GM18520 (cell line): ENCODE measurements around the gene FGGY.
"Not testable (repeated sequence)": the region's sequence is repeated elsewhere in the genome, so short reads cannot be mapped to it uniquely, and the experiment has no call there.

Experiments used
- ATAC-seq: cut with Tn5 transposase; IDR thresholded peaks from one replicate; pipeline ENCODE4 v1.9.1; 2021; ENCODE audit not compliant: unreplicated experiment

FGGY gene

DNA sequence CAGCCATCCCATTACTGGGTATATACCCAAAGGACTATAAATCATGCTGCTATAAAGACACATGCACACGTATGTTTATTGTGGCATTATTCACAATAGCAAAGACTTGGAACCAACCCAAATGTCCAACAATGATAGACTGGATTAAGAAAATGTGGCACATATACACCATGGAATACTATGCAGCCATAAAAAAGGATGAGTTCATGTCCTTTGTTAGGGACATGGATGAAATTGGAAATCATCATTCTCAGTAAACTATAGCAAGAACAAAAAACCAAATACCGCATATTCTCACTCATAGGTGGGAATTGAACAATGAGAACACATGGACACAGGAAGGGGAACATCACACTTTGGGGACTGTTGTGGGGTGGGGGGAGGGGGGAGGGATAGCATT lies 241.6 kb downstream of the FGGY start:
- not testable (repeated sequence) for ATAC-seq

DNA sequence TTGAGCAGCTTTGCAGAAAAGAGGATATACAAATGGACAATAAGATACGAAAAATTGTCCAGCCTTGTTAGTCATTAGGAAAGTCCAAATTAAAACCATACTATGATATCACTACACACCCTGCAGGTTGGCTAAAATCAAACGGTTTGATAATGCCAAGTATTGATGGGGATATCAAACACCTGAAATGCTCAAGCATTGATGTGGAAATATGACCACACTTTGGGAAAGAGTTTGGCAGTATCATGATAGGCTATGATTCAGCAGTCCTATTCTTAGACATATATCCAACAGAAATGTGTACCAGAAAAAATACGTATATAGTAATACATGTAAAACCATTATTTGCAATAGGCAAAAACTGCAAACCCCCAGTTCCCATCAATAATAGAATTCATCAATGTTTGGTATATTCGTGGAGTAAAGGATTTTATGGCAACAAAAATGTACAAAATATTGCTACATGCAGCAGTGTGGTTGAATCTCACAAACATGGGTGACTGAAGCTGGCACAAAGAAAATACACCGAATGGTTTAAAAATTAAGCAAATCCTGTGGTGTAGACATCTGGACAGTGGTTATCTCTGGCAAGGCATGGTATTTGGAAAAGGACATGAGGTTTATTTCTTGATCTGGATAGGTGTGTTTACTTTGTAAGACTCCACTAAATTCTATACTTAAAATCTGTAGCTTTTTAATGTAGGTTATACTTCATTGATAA lies 243.2 kb downstream of the FGGY start:
- no peak for ATAC-seq

GRCh38 chr1:59541161-59541560 lies 244.3 kb downstream of the FGGY start:
- no peak for ATAC-seq

DNA sequence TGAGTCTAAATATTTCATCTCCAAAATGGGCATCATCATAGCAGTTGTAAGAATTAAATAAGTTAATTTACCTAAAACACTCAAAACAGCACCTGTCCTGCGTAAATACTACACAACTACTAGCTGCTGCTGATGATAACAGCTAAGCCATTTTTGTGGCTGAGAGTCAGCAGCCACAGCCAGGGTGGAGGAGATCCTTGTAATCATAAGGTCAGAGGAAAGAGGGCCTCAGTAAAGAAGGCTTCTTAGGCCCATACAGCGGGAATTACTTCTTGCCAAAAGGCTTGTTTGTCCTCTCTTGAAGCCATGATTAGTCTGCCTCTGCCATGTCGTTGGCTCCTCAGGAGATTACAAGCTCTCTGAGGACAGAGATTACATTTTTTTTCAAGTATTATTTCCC lies 245.0 kb downstream of the FGGY start:
- ATAC-seq, result no peak

DNA sequence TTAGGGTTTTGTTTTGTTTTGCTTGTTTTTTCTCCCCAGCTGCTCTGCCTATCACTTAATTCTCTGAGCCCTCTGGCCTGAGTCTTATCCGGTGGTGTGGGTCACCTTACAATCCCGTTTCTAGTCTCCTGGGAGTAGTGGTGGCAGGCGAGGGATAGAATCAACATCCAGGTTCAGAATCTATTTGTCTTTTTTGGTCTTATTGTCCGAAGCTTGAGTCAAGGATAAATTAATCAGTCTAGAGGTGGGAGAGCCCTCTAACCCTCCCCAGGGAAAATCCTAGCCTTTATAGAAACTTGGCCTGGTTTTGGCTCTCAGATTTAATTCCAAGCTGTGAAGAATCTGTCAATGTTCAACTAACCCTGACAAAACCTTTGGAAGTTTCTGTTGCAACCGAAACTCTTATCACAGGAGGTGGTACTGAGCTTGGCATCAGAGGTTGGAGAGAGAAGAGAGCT lies 246.3 kb downstream of the FGGY start:
- ATAC-seq, result no peak

DNA sequence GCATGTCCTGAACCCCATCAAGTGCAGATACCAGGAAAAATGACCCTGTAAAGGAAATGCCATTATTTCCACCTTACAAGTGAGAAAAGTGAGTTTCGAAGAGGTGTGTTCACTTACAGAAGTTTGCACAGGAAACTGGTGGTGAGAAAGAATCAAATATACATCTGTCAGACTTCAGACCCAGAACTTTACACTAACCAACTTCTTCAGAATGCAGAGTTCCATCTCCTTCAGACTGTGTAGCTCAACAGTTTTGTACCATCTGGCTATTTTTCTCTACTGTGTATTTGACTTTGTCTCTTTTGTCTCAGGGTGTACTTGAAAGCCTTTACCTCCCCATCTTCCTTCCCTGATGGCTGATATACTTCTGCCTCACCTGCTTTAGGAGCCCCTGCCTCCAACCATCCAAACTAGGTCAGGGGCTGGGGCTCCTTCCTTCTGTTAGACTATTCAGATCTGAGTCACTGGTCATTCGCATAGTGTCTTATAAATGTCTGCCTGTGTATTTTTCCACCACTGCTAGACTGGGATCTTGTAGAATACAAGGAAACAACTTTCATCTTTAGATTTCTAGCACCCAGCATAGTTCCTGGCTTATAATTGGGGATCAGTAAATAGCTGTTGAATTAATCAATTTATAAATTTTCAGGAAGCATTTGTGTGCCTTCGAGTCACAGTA lies 247.9 kb downstream of the FGGY start:
- ATAC-seq, result no peak

DNA sequence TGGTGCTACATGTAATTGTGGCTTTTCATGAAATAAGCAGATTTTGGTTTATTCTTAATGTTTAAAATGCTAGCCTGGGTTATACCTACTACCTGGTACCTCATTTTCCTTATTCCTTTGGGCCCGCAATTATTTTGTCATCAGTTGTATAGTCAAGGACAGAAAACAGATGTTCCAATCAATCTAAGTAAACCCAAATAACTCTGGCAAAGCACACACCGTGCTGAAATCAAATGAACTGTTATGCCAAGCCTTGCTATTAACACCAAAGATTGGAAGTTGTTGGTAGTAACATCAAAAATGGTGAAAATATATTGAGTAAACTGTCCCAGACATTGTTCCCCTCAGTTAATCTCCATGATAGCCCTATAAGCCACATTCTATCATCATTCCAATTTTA lies 248.9 kb downstream of the FGGY start:
- no peak for ATAC-seq

- no peak for ATAC-seq
These were observed 252.4 kb downstream of the FGGY start for GRCh38 chr1:59549066-59549837.

GRCh38 chr1:59549903-59550302 lies 253.0 kb downstream of the FGGY start:
- ATAC-seq, result no peak

DNA sequence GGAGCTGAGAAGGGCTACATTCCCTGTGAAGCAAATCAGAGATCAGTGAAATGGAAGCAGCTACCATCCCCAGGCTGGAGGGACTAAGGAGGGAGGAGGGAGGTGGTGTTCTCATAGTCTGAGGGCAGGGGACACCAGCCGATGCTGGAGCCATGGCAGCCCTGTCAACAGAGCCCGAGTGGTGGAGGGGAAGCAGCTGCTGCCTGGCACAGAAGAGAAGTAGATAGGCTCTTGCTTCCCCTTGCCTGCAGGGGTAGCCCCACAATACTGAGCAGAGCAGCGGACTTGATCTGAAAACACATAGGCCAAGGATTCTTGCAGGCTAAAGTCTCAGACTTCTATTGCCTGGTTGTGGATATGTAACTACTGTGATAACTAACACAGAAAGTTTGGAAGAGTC lies 255.1 kb downstream of the FGGY start:
- ATAC-seq, result no peak

- no peak for ATAC-seq
These were observed 256.5 kb downstream of the FGGY start for GRCh38 chr1:59553371-59553770.

- ATAC-seq, result no peak
These were observed 257.2 kb downstream of the FGGY start for GRCh38 chr1:59554011-59554663.

DNA sequence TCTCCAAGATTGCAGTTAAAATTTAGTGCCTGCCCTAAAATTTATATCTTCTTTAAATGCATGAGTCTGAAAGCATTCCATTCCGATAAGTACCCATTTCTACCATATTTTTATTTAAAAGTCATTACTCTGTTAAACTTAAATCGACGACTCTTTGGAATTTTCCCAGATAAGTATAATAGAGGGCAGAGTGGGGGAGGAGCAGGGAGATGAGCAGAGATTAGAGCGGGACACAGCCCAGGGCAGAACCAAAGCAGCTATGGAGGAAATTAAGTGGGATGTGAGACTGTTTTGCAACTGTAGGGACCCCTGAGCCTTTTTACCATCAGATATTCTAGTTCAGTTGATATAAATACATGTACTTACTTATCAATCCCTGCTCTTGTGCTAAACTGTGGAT lies 257.9 kb downstream of the FGGY start:
- no peak for ATAC-seq

GRCh38 chr1:59556398-59556797 lies 259.5 kb downstream of the FGGY start:
- no peak for ATAC-seq

DNA sequence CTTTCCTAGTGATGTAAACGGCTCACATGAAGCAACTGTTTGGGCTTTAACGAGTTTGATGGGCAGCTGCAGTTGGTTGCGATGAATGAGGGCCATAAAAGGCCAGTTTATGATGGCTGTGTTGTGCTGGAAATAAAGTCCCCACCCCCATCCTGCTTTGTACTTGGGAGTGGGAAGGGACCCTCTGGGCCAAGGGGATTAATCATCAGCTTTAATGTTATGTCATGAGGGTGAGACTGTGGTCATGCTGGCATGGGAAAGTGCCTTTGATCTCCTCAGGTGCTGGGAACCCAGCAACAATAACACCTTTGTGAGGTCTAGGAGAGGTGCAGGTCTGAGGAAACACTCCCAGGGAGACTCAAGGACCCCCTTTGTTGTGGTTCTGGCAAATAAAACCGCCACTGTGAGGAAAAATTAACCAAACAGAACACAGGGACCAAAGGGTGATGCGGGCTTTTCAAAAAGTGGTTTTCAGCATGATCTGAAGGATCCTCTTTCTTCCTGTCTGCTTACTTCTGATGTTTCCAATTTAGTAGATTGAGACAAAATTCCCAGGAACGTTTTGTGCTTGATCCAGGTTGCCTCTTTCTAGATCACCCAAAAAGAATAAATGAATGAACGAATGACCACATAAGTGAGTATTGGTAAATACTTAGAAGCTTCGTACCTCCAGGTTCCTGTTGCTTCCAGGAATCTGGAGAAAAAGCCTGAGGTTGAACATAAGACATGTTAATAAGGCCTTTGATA lies 260.1 kb downstream of the FGGY start:
- no peak for ATAC-seq

GRCh38 chr1:59557549-59557885 lies 260.6 kb downstream of the FGGY start:
- ATAC-seq, result no peak

GRCh38 chr1:59558580-59558979 lies 261.7 kb downstream of the FGGY start:
- not testable (repeated sequence) for ATAC-seq

DNA sequence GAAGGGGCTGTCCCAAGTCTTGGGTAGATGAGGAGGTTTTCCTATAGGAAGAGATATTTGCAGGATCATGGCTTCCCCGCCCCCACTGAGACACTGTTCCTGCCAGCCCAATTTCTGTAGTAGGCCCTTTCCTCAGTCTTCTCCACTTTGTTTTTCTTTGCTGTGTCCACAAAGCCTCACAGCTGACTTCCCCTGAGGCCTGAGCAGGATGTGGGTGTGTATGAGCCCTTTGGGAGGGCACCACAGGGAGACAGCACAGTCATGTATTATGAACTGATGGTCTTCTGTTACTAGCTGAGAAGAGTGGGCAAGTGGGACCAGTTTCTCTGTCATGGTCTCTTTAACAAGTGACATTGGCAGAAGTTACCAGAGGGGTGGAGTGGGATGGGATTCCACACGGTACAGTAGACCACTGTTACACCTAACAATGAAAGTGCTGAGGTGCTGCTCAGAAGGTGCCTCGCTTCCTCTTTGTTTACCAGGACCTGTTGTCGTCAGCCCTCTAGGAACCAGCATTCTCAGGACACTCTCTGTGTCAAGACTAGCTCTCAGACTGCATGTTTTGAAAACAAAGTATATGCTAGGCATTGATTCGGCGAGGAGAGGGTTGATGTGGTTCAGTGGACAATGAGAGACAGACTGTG lies 264.0 kb downstream of the FGGY start:
- no peak for ATAC-seq

DNA sequence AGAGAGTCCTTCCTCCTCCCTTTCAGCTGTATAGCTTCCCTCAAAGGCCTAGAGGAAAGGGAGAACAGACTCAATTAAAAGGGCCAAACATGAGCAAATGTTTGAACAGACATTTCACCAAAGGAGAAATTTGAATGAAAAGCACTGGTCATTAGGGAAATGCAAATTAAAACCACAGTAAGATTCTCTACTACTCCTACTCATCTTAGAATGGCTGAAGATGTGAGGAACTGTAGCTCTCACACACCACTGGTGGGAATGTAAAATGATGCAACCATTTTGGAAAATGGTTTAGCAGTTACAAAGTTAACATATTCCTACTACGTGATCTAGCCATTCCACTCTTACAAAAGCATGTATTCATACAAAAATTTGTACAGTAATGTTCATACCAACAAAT lies 264.9 kb downstream of the FGGY start:
- ATAC-seq, result no peak

DNA sequence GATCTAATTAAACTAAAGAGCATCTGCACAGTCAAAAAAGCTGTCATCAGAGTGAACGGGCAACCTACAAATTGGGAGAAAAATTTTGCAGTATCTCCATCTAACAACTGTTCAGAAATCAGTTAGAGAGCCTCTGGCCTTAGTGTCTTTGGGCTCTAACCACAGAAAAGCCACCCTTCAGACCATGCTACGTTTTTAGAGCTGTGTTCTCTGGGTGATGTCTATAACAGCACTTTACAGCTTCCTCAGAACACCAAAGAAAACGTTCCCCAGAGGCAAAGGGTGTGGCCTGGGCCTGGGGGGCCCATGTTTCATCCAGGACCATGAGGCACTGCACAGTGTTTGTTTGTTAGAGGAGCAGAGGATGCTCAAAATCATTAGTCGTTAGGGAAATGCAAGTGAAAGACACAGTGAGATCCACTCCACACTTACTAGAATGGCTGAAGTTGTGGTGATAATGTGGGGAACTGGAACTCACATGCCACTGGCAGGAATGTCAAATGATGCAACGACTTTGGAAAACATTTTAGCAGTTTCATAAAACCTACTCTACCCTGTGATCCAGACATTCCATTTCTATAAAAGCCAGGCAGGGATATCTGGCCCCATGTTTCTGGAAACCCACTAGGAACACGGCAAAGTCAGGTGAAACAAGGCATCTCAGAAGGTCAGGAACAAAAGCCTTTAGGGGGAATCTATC lies 267.4 kb downstream of the FGGY start:
- no peak for ATAC-seq
